ENCODE results near the gene TALDO1.

The TALDO1 gene

GRCh38 chr11:747158-748006, at the start of gene TALDO1:
Gene TALDO1 (plus strand): TSS chr11:747464. CDS start chr11:747482, 18 bp downstream.
- DNase-seq, result peak; percentile 86

DNA sequence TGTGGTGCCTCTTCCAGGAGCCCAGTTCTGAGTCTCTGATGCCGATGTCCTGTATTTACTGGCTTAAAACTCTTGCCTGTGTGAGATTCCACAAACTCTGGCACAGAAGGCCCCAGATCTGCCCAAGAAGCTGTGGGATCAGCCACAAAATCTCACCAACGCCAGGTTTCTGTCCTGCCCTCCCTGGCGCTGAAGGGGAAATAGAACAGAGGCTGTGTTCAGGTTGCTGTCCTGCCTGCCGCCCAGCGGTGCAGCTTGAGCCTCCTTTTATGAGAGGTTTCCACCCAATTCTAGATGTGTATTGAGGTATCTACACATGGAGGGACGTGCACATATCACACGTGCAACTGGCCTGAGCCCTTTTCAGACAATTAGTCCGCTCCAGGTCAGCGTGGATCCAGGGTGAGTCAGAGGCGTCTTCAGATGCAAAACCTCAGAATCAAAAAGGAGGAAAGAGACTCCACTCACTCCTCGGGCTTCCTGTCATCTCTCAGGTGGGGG, 49.4 kb upstream of the TALDO1 start:
- DNase-seq, result no peak

- no peak for DNase-seq
Observed at GRCh38 chr11:698493-699115, 48.7 kb upstream of the TALDO1 start.

- no peak for DNase-seq
Observed at GRCh38 chr11:699116-699508, 48.2 kb upstream of the TALDO1 start.

GRCh38 chr11:699753-700152, 47.5 kb upstream of the TALDO1 start:
- DNase-seq, result no peak

- DNase-seq, result no peak
Observed at GRCh38 chr11:701741-702461, 45.4 kb upstream of the TALDO1 start.

GRCh38 chr11:702462-703461, 44.5 kb upstream of the TALDO1 start:
- DNase-seq, result no peak

DNA sequence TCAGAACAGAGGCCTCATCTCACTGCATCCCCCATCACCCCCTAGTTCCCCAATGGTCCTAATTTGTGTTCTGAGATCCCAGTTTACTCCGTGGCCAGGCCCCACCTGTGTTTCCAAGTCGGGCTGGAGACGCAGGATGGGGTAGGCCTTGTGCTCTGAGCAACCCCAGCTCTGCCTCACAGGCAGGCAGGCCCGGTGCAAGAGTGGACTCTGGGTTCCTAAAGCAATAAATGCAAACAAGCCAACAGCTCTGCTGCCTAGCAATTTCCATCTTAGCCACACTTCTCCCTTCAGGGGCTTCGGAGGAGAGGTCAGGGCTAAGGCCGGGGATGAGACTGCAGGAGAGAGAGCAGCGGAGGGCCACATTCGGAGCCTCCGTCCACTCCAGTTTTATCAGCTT, 43.8 kb upstream of the TALDO1 start:
- no peak for DNase-seq

DNA sequence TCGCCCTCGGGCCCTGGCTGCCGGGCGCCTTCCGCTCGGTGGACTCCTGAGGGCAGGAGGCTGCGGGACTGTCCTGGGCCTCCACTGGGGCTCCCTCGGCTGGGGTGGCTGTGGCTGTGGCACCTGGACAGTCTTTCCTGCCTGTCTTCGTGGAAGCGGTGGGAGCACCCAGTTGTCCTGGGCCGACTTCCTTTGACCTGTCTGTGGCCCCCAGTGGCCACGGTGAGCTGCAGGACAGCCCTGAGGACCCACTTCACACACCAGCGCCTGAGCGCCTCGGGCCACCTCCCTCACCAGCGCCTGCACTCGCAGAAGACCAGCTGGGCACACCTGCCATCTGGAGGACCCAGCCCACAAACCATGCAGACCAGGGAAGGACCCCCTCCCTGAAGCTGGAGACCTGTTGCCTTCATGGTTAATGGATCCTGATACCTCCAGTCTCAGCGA, 43.0 kb upstream of the TALDO1 start:
- DNase-seq, result no peak

GRCh38 chr11:704781-705645, 42.3 kb upstream of the TALDO1 start:
- DNase-seq, result no peak

DNA sequence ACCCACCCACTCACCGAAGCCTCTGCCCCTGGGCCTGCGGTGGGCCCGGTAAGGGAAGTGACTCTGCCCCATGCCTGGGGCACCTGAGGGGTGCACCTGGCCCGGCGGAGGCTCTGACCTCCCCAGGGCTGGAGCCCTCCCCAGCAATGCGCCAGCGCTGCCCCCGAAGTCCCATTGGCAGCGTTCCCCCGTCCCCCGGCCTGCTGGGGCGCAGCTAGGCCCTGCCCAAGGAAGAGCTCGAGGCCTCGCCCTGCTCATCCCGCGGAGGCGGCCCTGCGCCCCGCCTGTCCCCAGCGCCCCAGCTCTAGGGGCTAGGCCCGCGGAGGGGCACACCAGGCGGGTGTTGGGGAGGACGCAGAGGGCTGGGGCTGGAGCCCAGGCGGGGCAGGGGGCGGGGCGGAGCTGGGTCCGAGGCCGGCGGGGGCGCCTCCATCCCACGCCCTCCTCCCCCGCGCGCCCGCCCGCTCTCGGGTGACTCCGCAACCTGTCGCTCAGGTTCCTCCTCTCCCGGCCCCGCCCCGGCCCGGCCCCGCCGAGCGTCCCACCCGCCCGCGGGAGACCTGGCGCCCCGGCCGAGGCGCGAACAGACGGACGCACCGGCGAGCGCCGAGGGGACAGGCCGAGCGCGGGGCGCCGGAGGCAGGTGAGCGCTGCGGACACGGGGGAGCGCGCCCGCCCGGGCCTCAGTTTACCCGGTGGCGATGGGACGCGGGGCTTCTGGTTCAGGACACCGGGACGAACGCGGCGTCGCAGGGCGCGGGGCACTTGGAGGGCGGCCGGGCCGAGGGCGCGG, 41.4 kb upstream of the TALDO1 start, which contains the start of gene EPS8L2:
Gene EPS8L2, plus strand, starts transcription at position 586 of the 793 bp plus-strand sequence. CDS start 3,177 bp downstream, outside the sequence.
- no peak for DNase-seq

GRCh38 chr11:706439-706956, 40.8 kb upstream of the TALDO1 start:
- no peak for DNase-seq

DNA sequence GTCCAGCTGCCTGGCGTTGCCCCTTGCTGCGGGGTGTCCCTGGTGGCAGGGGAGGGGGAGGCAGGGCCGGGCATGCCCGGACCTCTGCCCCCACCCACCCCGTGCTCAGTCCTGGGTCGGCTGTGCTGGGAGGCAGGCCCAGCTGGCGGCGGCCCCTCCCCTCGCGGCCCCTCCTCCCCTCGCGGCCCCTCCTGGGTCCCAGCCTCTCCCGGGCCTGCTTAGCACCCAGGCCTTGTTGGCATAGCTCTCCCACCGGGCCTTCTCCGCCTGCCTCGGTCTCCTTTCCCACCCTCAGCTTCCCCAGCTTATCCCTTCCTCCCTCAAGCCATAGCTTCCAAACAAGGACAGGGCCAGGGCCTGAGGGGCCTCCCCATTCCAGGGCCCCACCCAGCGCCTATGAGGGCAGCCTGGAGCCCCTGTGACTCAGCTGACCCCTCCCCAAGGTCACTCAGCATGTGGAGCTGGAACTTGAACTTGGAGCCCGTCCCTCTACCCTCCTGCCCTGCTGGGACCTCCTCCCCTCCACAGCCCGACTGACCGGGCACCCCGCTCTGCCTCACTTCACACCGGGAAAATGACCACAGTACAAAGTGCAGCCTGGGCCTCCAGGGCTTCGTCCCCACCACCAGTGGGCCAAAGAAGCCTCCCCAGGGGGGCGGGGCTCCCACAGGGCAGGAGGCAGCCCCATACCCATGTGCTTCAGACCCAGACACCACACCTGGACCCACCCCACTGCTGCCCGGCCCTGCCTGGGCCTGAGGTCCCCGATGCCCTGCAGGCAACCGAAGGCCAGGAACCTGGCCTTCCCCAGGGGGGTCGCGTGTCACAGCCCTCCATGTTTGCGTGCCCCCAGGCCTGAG, 40.1 kb upstream of the TALDO1 start:
- no peak for DNase-seq

- DNase-seq, result no peak
Observed at GRCh38 chr11:707817-708420, 39.3 kb upstream of the TALDO1 start.

GRCh38 chr11:708511-708910, 38.8 kb upstream of the TALDO1 start:
- DNase-seq, result no peak

DNA sequence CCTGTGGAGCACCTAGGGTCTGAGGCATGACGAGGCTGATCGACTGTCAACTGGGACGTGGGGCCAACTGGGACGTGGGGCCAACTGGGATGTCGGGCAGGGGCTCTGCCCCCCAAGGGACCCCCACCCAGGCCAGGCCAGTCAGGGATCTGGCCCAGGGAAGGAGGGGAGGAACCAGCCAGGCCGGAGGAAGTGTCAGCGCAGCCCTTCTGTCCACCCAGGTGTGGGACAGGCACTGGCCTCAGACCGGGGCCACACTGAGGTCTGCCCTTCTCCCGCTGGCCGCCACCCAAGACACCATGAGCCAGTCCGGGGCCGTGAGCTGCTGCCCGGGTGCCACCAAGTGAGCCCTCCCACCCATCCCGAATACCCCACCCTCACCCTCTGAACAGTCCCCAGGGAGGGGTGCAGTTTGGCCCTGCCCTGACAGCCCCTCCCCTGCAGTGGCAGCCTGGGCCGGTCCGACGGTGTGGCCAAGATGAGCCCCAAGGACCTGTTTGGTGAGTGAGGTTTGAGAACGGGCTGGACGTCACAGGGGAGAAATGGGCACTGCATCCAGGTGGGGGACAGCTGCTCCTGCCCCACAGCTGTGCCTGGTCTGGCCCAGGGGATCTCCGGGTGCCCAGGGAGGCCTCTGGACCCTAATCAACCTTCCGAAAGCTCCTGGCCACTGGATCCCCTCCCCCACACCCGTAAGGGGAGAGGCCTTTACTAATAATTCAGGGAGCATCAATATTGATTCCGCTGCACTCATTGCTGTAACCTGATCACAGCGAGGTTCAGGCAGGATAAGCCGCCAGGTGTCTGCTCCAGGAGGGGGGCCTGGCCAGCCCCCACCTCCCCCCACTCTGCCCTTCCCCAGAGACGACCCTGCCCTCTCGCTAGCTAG, 37.9 kb upstream of the TALDO1 start:
- DNase-seq, result no peak

GRCh38 chr11:714436-714835, 32.8 kb upstream of the TALDO1 start:
- no peak for DNase-seq
